NB4 (cell line): ENCODE results near the gene RPEL1.

Source experiments
- CTCF ChIP-seq: IDR thresholded peaks from one replicate; pipeline ENCODE4 v1.5.1; 2012; ENCODE audit warnings: low read depth, low read length
- MYC ChIP-seq: IDR thresholded peaks from 2 replicates; pipeline ENCODE4 v1.6.1; 2011; ENCODE audit warnings: low read depth, low read length
- POLR2A ChIP-seq: IDR thresholded peaks from 2 replicates; pipeline ENCODE4 v1.6.1; 2011; ENCODE audit warnings: mild to moderate bottlenecking; ENCODE audit not compliant: insufficient read length; ENCODE audit errors: extremely low read depth

- TF ChIP-seq CTCF (no peak), POLR2A (no peak), MYC (no peak)
Measured at GRCh38 chr10:103207141-103207540, 38.5 kb upstream of the RPEL1 start.
